Measurements from ENCODE around the gene OGFR.
"Not testable (repeated sequence)": the region's sequence is repeated elsewhere in the genome, so short reads cannot be mapped to it uniquely, and the experiment has no call there.

OGFR gene

GRCh38 chr20:62844182-62844581 is 39.5 kb downstream of the OGFR start:
- no peak overlapping the region for H3K4me3 ChIP-seq (ENCODE audit: low read length)
- no peaks in the 10 kb centered on the region for H3K27me3 ChIP-seq (ENCODE audit: control insufficient read depth, insufficient read depth, low read length)
- H3K36me3 ChIP-seq (ENCODE audit: control insufficient read depth, low read depth, low read length): peaks cover 8% of the 10 kb centered on the region
- H3K4me1 ChIP-seq (ENCODE audit: control insufficient read depth, low read depth, low read length): no peaks in the 10 kb centered on the region
- no peaks in the 10 kb centered on the region for H3K9me3 ChIP-seq (ENCODE audit: control insufficient read depth, low read depth, low read length)
- H3K27ac ChIP-seq (ENCODE audit: low read length): no peak overlapping the region
- H3K9ac ChIP-seq (ENCODE audit: low read length): no peak overlapping the region

DNA sequence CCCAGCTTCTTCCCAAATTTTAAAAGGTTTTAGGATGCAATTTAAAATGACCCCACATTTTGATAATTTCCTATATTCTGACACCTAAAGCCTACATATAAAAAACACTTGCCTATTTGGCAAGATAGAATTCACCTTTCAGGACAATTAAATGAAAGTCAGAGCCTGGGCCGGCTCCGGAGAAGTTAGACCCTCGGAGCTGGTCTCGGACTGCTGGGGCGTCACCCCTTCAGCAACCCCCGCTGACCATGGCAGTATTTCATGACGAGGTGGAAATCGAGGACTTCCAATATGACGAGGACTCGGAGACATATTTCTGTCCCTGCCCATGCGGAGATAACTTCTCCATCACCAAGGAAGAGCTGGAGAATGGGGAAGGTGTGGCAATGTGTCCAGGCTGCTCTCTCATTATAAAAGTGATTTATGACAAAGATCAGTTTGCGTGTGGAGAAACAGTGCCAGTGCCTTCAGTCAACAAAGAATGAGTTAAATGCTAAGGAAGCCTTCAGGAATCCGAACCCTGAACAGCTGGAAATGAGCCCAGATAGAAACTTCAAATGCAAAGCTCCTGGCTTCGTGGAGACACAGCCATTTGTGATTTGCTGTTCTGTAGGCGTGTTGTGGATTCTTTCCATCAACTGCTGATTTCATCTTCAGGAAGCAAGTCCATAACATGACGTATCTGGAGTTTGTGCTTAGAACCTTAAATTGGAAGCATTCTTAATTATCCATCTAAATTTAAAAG is 41.0 kb downstream of the OGFR start:
- Histone ChIP-seq H3K9ac (ENCODE audit: low read length) (no peak overlapping the region), H3K27ac (ENCODE audit: low read length) (no peak overlapping the region), H3K36me3 (ENCODE audit: control insufficient read depth, low read depth, low read length) (peaks cover 8% of the 10 kb centered on the region), H3K9me3 (ENCODE audit: control insufficient read depth, low read depth, low read length) (no peaks in the 10 kb centered on the region), H3K27me3 (ENCODE audit: control insufficient read depth, insufficient read depth, low read length) (no peaks in the 10 kb centered on the region), H3K4me3 (ENCODE audit: low read length) (no peak overlapping the region), H3K4me1 (ENCODE audit: control insufficient read depth, low read depth, low read length) (no peaks in the 10 kb centered on the region)

GRCh38 chr20:62846166-62846890 is 41.7 kb downstream of the OGFR start:
- Histone ChIP-seq H3K9ac (ENCODE audit: low read length) (no peak overlapping the region), H3K27me3 (ENCODE audit: control insufficient read depth, insufficient read depth, low read length) (no peaks in the 10 kb centered on the region), H3K4me1 (ENCODE audit: control insufficient read depth, low read depth, low read length) (no peaks in the 10 kb centered on the region), H3K27ac (ENCODE audit: low read length) (no peak overlapping the region), H3K4me3 (ENCODE audit: low read length) (no peak overlapping the region), H3K9me3 (ENCODE audit: control insufficient read depth, low read depth, low read length) (no peaks in the 10 kb centered on the region), H3K36me3 (ENCODE audit: control insufficient read depth, low read depth, low read length) (peaks cover 3% of the 10 kb centered on the region)

GRCh38 chr20:62848917-62849316 is 44.3 kb downstream of the OGFR start:
- not testable (repeated sequence) for H3K9me3 ChIP-seq (ENCODE audit: control insufficient read depth, low read depth, low read length); H3K9ac ChIP-seq (ENCODE audit: low read length); H3K4me3 ChIP-seq (ENCODE audit: low read length); H3K27ac ChIP-seq (ENCODE audit: low read length); H3K4me1 ChIP-seq (ENCODE audit: control insufficient read depth, low read depth, low read length); H3K27me3 ChIP-seq (ENCODE audit: control insufficient read depth, insufficient read depth, low read length)
- H3K36me3 ChIP-seq (ENCODE audit: control insufficient read depth, low read depth, low read length): peaks cover 15% of the 10 kb centered on the region

- Histone ChIP-seq H3K27me3 (ENCODE audit: control insufficient read depth, insufficient read depth, low read length) (no peaks in the 10 kb centered on the region), H3K9ac (ENCODE audit: low read length) (no peak overlapping the region), H3K36me3 (ENCODE audit: control insufficient read depth, low read depth, low read length) (peaks cover 20% of the 10 kb centered on the region), H3K9me3 (ENCODE audit: control insufficient read depth, low read depth, low read length) (no peaks in the 10 kb centered on the region), H3K4me3 (ENCODE audit: low read length) (no peak overlapping the region), H3K27ac (ENCODE audit: low read length) (no peak overlapping the region), H3K4me1 (ENCODE audit: control insufficient read depth, low read depth, low read length) (no peaks in the 10 kb centered on the region)
Observed at GRCh38 chr20:62849431-62849830, 44.8 kb downstream of the OGFR start.

DNA sequence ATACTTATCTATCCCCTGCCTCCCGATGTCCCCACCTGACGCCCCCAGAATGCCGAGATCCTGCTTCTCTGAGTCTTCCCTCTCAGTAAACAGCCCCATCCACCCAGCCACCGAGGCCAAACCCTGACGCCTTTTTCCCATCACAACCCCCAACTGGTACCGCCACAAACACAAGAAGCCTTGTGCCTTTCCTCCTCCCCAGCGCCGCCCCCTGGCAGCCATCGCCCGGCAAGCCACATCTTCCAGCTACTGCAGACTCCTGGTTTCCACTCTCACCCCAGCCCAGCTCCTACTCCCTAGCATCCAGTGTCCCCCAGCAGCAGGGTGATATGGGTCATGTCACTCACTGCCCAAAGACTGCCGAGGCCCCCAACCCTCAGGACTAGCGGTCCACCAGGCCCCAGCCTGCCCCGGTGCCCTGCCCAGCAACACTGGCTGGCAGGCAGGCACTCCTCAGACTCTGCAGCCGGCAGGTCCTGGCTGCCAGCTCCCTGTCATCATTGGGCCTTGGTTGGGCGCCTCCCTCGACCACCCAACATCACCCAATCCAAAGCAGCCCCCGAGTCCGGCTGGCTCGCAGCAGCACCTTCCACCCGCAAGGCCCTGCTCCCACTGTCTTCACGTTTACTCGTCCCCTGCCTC is 45.8 kb downstream of the OGFR start:
- no peak overlapping the region for H3K27ac ChIP-seq (ENCODE audit: low read length)
- no peak overlapping the region for H3K4me3 ChIP-seq (ENCODE audit: low read length)
- H3K4me1 ChIP-seq (ENCODE audit: control insufficient read depth, low read depth, low read length): no peaks in the 10 kb centered on the region
- peaks cover 28% of the 10 kb centered on the region for H3K36me3 ChIP-seq (ENCODE audit: control insufficient read depth, low read depth, low read length)
- H3K9ac ChIP-seq (ENCODE audit: low read length): no peak overlapping the region
- no peaks in the 10 kb centered on the region for H3K27me3 ChIP-seq (ENCODE audit: control insufficient read depth, insufficient read depth, low read length)
- H3K9me3 ChIP-seq (ENCODE audit: control insufficient read depth, low read depth, low read length): no peaks in the 10 kb centered on the region

GRCh38 chr20:62852196-62852595 is 47.6 kb downstream of the OGFR start:
- no peaks in the 10 kb centered on the region for H3K9me3 ChIP-seq (ENCODE audit: control insufficient read depth, low read depth, low read length)
- H3K27me3 ChIP-seq (ENCODE audit: control insufficient read depth, insufficient read depth, low read length): no peaks in the 10 kb centered on the region
- H3K27ac ChIP-seq (ENCODE audit: low read length): no peak overlapping the region
- no peak overlapping the region for H3K4me3 ChIP-seq (ENCODE audit: low read length)
- no peak overlapping the region for H3K9ac ChIP-seq (ENCODE audit: low read length)
- H3K4me1 ChIP-seq (ENCODE audit: control insufficient read depth, low read depth, low read length): no peaks in the 10 kb centered on the region
- peaks cover 34% of the 10 kb centered on the region for H3K36me3 ChIP-seq (ENCODE audit: control insufficient read depth, low read depth, low read length)

DNA sequence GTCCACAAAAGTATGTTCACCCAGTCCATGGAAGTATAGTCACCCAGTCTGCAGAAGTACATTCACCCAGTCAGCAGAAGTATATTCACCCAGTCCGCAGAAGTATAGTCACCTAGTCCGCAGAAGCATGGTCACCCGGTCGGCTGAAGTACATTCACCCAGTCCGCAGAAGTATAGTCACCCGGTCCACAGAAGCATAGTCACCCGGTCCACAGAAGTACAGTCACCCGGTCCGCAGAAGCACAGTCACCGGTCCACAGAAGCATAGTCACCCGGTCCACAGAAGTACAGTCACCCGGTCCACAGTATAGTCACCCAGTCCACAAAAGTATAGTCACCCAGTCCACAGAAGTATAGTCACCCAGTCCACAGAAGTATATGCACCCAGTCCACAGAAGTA is 48.2 kb downstream of the OGFR start:
- Histone ChIP-seq H3K4me1 (ENCODE audit: control insufficient read depth, low read depth, low read length) (no peaks in the 10 kb centered on the region), H3K9ac (ENCODE audit: low read length) (no peak overlapping the region), H3K27ac (ENCODE audit: low read length) (no peak overlapping the region), H3K4me3 (ENCODE audit: low read length) (no peak overlapping the region), H3K27me3 (ENCODE audit: control insufficient read depth, insufficient read depth, low read length) (no peaks in the 10 kb centered on the region), H3K9me3 (ENCODE audit: control insufficient read depth, low read depth, low read length) (no peaks in the 10 kb centered on the region), H3K36me3 (ENCODE audit: control insufficient read depth, low read depth, low read length) (peaks cover 34% of the 10 kb centered on the region)

DNA sequence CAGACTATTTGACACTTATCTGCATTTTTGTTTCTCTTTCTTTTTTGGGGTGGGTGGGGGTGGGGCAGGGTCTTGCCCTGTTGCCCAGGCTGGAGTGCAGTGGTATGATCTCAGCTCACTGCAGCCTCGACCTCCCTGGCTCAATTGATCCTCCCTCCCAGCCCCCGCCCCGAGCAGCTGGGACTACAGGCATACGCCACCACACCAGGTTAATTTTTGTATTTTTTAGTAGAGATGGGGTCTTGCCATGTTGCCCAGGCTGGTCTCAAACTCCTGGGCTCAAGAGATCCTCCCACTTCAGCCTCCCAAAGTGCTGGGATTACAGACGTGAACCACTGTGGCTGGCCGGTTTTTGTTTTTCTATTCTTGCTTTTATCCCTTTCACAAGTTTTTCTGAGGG is 48.7 kb downstream of the OGFR start:
- not testable (repeated sequence) for H3K9me3 ChIP-seq (ENCODE audit: control insufficient read depth, low read depth, low read length); H3K9ac ChIP-seq (ENCODE audit: low read length); H3K27ac ChIP-seq (ENCODE audit: low read length); H3K27me3 ChIP-seq (ENCODE audit: control insufficient read depth, insufficient read depth, low read length); H3K4me1 ChIP-seq (ENCODE audit: control insufficient read depth, low read depth, low read length); H3K4me3 ChIP-seq (ENCODE audit: low read length)
- H3K36me3 ChIP-seq (ENCODE audit: control insufficient read depth, low read depth, low read length): peaks cover 34% of the 10 kb centered on the region

- H3K27me3 ChIP-seq (ENCODE audit: control insufficient read depth, insufficient read depth, low read length): no peaks in the 10 kb centered on the region
- no peak overlapping the region for H3K4me3 ChIP-seq (ENCODE audit: low read length)
- H3K36me3 ChIP-seq (ENCODE audit: control insufficient read depth, low read depth, low read length): peaks cover 34% of the 10 kb centered on the region
- H3K4me1 ChIP-seq (ENCODE audit: control insufficient read depth, low read depth, low read length): no peaks in the 10 kb centered on the region
- H3K9ac ChIP-seq (ENCODE audit: low read length): no peak overlapping the region
- H3K9me3 ChIP-seq (ENCODE audit: control insufficient read depth, low read depth, low read length): no peaks in the 10 kb centered on the region
- no peak overlapping the region for H3K27ac ChIP-seq (ENCODE audit: low read length)
Observed at GRCh38 chr20:62854121-62854520, 49.5 kb downstream of the OGFR start.

DNA sequence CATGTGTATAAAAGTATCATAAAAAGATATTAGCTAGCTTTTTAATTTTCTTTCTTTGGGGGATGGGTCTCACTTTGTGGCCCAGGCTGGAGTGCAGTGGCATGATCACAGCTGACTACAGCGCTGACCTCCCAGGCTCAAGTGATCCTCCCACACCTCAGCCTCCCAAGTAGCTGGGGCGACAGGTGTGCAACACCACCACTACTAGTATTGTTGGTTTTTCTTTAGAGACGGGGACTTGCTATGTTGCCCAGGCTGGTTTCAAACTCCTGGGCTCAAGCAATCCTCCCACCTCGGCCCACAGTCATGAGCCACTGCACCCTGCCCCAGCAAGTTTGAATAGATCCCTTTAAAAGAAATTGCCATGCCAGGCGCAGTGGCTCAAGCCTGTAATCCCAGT is 50.5 kb downstream of the OGFR start:
- peaks cover 34% of the 10 kb centered on the region for H3K36me3 ChIP-seq (ENCODE audit: control insufficient read depth, low read depth, low read length)
- H3K4me1 ChIP-seq (ENCODE audit: control insufficient read depth, low read depth, low read length): peaks cover 3% of the 10 kb centered on the region
- no peak overlapping the region for H3K9ac ChIP-seq (ENCODE audit: low read length)

More for the DNA sequence above, 50.5 kb downstream of the OGFR start:
- no peaks in the 10 kb centered on the region for H3K9me3 ChIP-seq (ENCODE audit: control insufficient read depth, low read depth, low read length)
- H3K4me3 ChIP-seq (ENCODE audit: low read length): no peak overlapping the region
- peaks cover 3% of the 10 kb centered on the region for H3K27me3 ChIP-seq (ENCODE audit: control insufficient read depth, insufficient read depth, low read length)
- no peak overlapping the region for H3K27ac ChIP-seq (ENCODE audit: low read length)

Data from iPS-18a (cell line).